Fibroblast of the conjunctiva (primary cell): ENCODE data around the gene DNM1.
"Not testable (repeated sequence)": the region's sequence is repeated elsewhere in the genome, so short reads cannot be mapped to it uniquely, and the experiment has no call there.

Experiments used
- DNase-seq: peaks from one replicate; pipeline ENCODE4 v3.0.0-alpha.2; 2010; ENCODE audit warnings: low read depth

Gene DNM1

DNA sequence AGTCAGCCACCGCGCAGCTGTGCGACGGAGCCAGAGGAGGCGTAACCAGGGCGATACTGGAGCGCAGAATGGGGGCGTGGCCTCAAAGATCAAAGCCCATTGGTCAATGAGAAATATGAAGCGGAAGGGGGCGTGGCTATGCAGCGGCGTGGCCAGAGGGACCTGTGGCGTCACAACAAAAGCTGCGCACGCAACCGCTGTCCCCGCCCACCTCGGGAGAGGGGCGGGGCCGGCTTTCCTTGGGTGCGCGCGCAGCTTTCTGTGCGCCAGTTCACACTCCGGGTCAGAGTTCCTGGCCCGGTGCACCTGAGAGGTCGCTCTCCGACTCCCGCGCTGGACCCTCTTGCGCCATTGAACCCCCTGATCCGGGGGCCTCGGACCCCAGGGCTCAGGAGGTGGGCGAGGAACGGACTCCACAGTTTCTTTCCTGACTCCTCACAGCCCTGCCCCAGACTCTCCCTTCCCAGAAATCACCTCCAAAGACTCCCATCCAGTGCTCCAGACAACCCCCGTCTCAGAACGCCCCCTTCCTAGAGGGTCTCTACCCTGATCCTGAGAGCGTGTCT is 72.9 kb downstream of the DNM1 start, which contains the start of gene SWI5:
SWI5 (plus strand) TSS at position 269 of the 566 bp plus-strand sequence.
- DNase-seq = peak; percentile 99

DNA sequence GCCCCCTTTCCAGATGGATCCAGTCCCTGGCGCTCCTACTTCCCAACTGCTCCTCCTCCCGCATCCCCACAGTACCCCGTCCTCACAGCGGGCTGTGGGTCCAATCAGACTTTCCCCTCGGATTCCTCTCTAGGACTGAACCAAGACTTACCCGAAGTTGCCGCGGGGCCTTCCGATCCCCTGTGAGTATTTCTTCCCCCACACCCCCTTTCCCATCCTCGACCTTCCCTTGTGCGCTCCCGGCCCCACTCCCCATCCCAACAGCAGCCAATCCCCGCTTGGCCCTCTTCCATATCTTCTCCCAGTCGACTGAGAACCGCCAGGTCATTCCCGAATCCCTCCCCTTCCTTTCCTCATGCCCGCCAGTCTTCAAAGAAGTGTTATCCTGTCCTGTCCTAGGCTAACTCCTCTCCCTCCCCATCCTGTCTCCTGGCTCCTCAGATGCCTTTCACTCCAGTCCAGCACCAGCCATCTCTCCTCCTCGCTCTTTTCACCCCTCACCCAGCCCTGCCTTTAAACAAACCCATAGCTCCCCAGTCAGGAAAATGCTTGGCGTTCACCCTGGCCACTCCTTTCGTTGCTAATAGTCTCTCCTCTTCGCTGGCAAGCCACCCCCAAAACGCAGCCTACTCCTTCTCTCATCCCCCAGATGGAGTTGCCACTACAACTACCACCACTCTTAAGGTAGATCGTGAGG is 73.5 kb downstream of the DNM1 start:
- DNase-seq = no peak

DNA sequence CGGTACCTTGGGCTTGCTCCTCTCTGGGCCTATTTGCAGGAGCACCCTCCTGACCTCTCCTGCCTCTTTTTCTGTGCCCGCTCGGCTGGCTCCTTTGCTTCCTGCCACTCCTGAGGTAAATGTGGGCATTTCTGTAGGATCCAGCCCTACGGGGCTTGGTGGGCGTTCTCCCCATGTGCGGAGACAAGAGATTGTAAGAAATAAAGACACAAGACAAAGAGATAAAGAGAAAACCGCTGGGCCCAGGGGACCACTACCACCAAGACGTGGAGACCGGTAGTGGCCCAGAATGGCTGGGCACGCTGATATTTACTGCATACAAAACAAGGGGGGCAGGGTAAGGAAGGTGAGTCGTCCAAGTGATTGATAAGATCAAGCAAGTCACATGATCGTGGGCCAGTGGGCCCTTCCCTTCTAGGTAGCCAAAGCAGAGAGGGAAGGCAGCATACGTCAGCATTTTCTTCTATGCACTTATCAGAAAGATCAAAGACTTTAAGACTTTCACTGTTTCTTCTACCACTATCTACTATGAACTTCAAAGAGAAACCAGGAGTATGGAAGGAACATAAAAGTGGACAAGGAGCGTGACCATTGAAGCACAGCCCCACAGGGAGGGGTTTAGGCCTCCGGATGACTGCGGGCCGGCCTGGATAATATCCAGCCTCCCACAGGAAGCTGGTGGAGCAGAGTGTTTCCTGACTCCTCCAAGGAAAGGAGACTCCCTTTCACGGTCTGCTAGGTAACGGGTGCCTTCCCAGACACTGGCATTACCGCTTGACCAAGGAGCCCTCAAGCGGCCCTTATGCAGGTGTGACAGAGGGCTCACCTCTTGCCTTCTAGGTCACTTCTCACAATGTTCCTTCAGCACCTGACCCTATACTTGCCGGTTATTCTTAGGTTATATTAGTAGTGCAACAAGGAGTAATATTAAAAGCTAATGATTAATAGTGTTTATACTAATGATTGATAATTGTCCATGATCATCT is 76.2 kb downstream of the DNM1 start:
- DNase-seq = not testable (repeated sequence)

- no peak for DNase-seq
Measured at GRCh38 chr9:128280084-128280622, 77.0 kb downstream of the DNM1 start.

DNA sequence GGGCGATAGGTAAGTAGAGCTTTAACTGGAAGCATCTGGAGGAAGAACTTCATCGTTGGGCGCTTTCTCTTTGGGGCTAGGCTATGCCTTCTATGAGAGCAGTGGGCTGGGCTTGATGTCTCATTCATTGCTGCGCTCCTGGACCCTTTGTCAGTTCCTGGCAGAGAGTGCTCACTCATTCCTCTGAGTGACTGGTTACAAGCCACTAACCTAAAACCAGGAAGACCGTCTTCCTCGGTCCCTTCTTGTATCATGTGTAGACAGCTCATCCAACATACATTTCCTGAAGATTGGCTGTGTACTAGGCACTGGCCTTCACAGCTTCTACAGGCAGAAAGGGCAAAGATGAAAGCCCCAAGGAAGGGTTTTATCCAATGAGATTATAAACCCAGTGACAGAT is 79.3 kb downstream of the DNM1 start:
- no peak for DNase-seq

- DNase-seq = no peak
Measured at GRCh38 chr9:128285033-128285784, 82.0 kb downstream of the DNM1 start.

- DNase-seq = no peak
Measured at GRCh38 chr9:128286440-128286839, 83.3 kb downstream of the DNM1 start.

GRCh38 chr9:128288273-128289004 is 85.3 kb downstream of the DNM1 start:
- DNase-seq = no peak

- no peak for DNase-seq
Measured at GRCh38 chr9:128292009-128292408, 88.8 kb downstream of the DNM1 start.

DNA sequence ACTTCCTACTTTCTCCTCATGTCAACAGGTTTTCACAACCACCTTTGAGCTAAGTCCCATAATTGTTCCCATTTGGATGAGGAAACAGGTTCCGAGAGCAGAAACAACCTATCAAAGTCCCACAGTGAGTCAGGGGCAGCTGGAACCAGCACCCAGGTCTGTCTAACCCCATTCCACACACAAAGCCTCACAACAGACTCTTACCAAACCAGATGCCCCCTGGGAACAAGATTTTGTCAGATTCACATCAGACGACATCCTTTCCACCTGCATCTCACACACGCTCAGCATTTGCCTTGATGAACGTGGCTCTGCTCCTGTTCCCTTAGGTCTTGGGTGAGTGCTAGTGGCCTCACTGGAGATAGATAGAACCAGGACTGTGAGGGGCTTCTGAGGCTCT is 89.9 kb downstream of the DNM1 start:
- DNase-seq = no peak

- DNase-seq = no peak
Measured at GRCh38 chr9:128294142-128294541, 91.0 kb downstream of the DNM1 start.

GRCh38 chr9:128296340-128297220 is 93.4 kb downstream of the DNM1 start:
- DNase-seq = no peak

- no peak for DNase-seq
Measured at GRCh38 chr9:128297221-128297773, 94.1 kb downstream of the DNM1 start.

GRCh38 chr9:128298535-128299482 is 95.6 kb downstream of the DNM1 start:
- DNase-seq = no peak

GRCh38 chr9:128304136-128304970 is 101.2 kb downstream of the DNM1 start:
- DNase-seq = no peak
